ENCODE results near the gene RTF2. TPM values are rescaled to one million over a fixed set of nuclear protein-coding genes. Genes with fewer than 3 reads are reported as not detected.

The RTF2 gene, protein sequence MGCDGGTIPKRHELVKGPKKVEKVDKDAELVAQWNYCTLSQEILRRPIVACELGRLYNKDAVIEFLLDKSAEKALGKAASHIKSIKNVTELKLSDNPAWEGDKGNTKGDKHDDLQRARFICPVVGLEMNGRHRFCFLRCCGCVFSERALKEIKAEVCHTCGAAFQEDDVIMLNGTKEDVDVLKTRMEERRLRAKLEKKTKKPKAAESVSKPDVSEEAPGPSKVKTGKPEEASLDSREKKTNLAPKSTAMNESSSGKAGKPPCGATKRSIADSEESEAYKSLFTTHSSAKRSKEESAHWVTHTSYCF
- 42.4 and 44.2 TPM in 2 replicates for total RNA-seq (ENCODE audit: low replicate concordance)

GRCh38 chr20:56468316-56469076 is at the start of gene RTF2:
Gene RTF2, plus strand, starts transcription at chr20:56468627. Its CDS starts 71 bp downstream, at chr20:56468698.
- no peaks in the 10 kb centered on the region for H3K36me3 Mint-ChIP-seq
- Histone ChIP-seq H3K9me3 (ENCODE audit: low read depth) (no peaks in the 10 kb centered on the region), H4K20me1 (ENCODE audit: low read depth) (no peaks in the 10 kb centered on the region), H3K27me3 (peaks cover 10% of the 10 kb centered on the region), H3K4me1 (peaks cover 5% of the 10 kb centered on the region), H3K4me2 (peak within 1 kb of the TSS; percentile 86), H3K27ac (no peak within 1 kb of the TSS), H3F3A (ENCODE audit: low read depth) (no peaks in the 10 kb centered on the region), H3K4me3 (peak within 1 kb of the TSS; percentile 96), H3K9ac (peak within 1 kb of the TSS; percentile 88), H3K36me3 (peaks cover 4% of the 10 kb centered on the region), H3K79me2 (ENCODE audit: low read depth) (peaks cover 33% of the 10 kb centered on the region), H2AFZ (replicated peaks) (peak within 1 kb of the TSS; percentile 97)
- no peaks in the 10 kb centered on the region for H3K9me3 Mint-ChIP-seq
- H3K4me1 Mint-ChIP-seq = peaks cover 18% of the 10 kb centered on the region
- peak within 1 kb of the TSS; percentile 100 for H3K4me3 Mint-ChIP-seq
- no peak for TF ChIP-seq EZH2 (IDR thresholded peaks at IDR 0.05)
- no peak for TF ChIP-seq CTCF (IDR thresholded peaks at IDR 0.05)
- TF ChIP-seq EZH2phosphoT487 (IDR thresholded peaks at IDR 0.05) = no peak
- peak; percentile 97 for DNase-seq (ENCODE audit: low spot score)
- peak within 1 kb of the TSS; percentile 97 for H3K27ac Mint-ChIP-seq
- peaks cover 3% of the 10 kb centered on the region for H3K27me3 Mint-ChIP-seq (ENCODE audit: insufficient read depth, low read depth)

GRCh38 chr20:56420028-56420427 is 48.4 kb upstream of the RTF2 start:
- Histone ChIP-seq H4K20me1 (ENCODE audit: low read depth) (no peaks in the 10 kb centered on the region), H3K4me3 (no peak overlapping the region), H3K4me2 (no peak overlapping the region), H3K27me3 (peaks cover 32% of the 10 kb centered on the region), H3K9me3 (ENCODE audit: low read depth) (no peaks in the 10 kb centered on the region), H3K9ac (no peak overlapping the region), H3K4me1 (no peaks in the 10 kb centered on the region), H3K36me3 (no peaks in the 10 kb centered on the region), H3K27ac (no peak overlapping the region), H3K79me2 (ENCODE audit: low read depth) (no peaks in the 10 kb centered on the region), H3F3A (ENCODE audit: low read depth) (no peaks in the 10 kb centered on the region), H2AFZ (replicated peaks) (no peak overlapping the region)
- no peak for TF ChIP-seq EZH2 (IDR thresholded peaks at IDR 0.05)
- TF ChIP-seq CTCF (IDR thresholded peaks at IDR 0.05) = no peak
- no peak for TF ChIP-seq EZH2phosphoT487 (IDR thresholded peaks at IDR 0.05)
- H3K9me3 Mint-ChIP-seq = no peaks in the 10 kb centered on the region
- no peak for DNase-seq (ENCODE audit: low spot score)
- H3K4me1 Mint-ChIP-seq = peaks cover 22% of the 10 kb centered on the region
- H3K36me3 Mint-ChIP-seq = no peaks in the 10 kb centered on the region
- no peak overlapping the region for H3K4me3 Mint-ChIP-seq
- no peaks in the 10 kb centered on the region for H3K27me3 Mint-ChIP-seq (ENCODE audit: insufficient read depth, low read depth)
- no peak overlapping the region for H3K27ac Mint-ChIP-seq

DNA sequence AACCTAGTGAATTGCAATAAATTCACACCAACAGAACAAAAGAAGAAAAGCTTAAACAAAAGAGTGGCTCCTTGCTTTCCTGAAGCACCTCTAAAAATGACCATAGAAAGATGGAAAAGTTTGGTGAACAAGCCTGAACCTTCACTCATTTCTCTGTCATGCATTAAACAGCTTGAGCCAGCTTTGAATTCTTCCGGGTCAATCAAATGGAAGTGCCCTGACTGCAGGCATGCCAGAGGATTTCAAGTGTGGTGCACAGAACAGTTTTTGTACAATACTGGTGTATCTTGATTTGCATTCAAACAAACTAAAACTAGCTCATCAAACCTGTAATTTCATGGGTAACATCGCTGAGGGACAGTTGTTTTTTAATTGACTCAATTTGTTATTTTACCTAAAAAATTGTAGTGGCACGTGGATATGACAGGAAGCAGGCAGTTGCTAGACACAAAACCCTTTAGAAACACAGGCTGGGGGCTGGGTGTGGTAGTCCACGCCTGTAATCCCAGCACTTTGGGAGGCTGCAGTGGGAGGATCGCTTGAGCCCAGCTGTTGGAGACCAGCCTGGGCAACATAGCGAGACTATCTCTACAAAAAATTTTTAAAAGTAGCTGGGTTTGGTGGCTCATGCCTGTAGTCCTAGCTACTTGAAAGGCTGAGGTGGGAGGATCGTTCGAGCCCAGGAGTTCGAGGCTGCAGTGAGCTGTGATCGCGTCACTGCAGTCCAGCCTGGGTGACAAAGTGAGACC is 47.3 kb upstream of the RTF2 start:
- H3K9me3 Mint-ChIP-seq = no peaks in the 10 kb centered on the region
- Histone ChIP-seq H3K36me3 (no peaks in the 10 kb centered on the region), H3K4me2 (no peak overlapping the region), H3F3A (ENCODE audit: low read depth) (no peaks in the 10 kb centered on the region), H2AFZ (replicated peaks) (no peak overlapping the region), H3K79me2 (ENCODE audit: low read depth) (no peaks in the 10 kb centered on the region), H3K27me3 (peaks cover 38% of the 10 kb centered on the region), H4K20me1 (ENCODE audit: low read depth) (no peaks in the 10 kb centered on the region), H3K27ac (no peak overlapping the region), H3K9ac (no peak overlapping the region), H3K4me3 (no peak overlapping the region), H3K4me1 (no peaks in the 10 kb centered on the region), H3K9me3 (ENCODE audit: low read depth) (no peaks in the 10 kb centered on the region)
- peak overlapping the region; percentile 9 for H3K27ac Mint-ChIP-seq
- H3K27me3 Mint-ChIP-seq (ENCODE audit: insufficient read depth, low read depth) = no peaks in the 10 kb centered on the region
- no peak for DNase-seq (ENCODE audit: low spot score)
- no peaks in the 10 kb centered on the region for H3K36me3 Mint-ChIP-seq
- peaks cover 22% of the 10 kb centered on the region for H3K4me1 Mint-ChIP-seq
- no peak overlapping the region for H3K4me3 Mint-ChIP-seq
- TF ChIP-seq EZH2phosphoT487 (IDR thresholded peaks at IDR 0.05) (no peak), CTCF (IDR thresholded peaks at IDR 0.05) (no peak), EZH2 (IDR thresholded peaks at IDR 0.05) (no peak)
